HG03439 (cell line): Measurements from ENCODE around the gene CLDN6.

ENCODE experiments used
- ATAC-seq: cut with Tn5 transposase; IDR thresholded peaks from one replicate; pipeline ENCODE4 v1.9.1; 2021; ENCODE audit warnings: mild to moderate bottlenecking, moderate library complexity; ENCODE audit not compliant: unreplicated experiment

Gene CLDN6

DNA sequence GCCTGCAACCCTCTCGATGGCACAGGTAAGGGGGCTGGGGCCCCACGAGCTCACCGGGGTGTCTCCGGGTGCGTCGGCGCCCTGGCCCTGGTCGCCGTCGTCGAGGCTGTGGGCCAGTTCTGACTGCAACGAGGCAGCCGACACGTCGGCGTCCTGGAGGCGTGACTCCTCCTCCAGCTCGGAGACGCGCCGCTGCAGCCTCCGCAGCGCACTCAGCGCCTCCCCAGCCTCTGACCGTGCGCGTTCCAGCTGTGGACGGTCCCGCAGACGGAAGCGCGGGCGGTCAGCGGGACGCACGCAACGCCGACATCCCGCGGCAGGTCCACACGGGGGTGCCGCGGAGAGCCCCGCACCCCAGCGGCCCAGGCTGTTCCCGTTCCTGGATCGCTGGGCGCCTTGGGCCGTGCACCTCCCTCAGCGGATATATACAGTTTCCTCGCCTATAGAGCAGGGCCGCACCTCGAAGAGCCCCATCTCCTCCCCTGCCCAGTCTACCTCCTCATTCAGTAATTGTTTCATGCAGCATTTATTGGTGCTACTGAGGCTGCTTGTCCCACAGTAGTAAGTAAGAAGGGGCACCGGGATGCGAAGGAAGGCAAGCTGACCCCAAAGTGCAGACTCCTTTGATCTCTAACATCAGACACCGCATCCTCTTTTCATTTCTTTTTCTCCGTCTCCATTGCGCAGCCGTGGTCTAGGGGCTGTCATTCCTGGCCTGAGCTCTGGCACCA, 11.7 kb upstream of the CLDN6 start:
- ATAC-seq: no peak

DNA sequence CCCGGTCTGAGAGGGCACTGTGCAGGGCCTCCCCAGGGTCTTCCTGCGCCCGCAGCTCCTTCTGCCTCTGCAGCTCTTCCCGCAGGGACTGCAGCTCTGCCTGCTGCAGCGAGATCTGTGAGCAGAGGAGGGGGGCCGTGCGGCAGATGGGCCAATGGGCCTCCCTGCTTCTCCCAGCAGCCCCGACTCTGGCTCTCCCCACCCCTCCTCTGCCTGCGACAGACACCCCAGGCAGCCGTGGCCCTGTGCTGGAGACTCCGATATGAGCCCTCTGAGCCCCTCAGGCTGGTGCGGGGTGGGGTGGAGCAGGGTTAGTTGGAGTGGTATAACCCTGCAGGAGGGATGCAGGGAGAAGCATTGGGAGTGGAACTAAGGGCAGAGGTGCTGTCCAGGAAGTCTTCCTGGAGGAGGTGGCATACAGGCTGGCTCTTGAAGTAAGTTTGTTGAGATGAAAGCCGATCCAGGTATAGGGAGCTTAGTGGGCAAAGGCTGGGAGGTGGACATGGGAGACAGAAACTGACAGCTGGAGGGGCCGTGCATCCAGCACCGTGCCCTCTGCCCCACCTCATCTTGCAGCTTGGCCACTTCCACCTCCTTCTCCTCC, 10.8 kb upstream of the CLDN6 start:
- no peak for ATAC-seq

DNA sequence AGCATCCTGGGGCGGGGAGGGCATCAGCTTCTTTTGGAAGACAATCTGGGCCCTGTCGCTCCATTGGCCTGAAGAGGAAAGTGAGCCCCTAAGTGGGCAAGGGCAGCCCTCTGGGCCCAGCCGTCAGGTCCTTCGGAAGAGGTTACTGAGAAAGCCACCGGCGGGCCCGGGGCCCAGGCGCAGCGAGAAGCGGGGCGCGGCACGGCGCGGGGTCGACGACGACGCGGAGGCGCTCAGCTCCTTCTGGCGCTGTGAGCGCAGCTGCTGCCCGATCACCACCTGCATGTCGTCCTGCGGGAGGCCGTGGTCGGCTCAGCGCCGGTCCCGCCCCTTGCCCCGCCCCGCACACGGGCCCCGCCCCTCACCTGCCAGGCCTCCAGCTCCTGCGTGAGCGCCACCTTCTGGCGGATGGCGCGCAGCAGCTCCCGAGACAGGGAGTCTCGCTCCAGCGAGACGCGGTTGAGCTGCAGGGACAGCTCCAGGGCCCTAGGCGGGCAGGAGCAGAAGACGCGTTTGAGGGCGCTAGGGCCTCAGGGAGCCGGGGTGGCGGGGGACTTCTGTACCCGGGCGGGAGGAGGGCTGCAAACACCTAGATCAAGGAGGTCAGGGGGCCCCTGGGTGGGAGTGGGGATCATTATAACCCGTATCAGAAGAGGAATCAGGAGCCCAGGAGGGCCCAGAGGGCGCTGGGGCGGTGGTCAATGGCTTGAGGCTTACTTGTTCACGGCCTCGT, 10.2 kb upstream of the CLDN6 start:
- peak; percentile 27 for ATAC-seq

DNA sequence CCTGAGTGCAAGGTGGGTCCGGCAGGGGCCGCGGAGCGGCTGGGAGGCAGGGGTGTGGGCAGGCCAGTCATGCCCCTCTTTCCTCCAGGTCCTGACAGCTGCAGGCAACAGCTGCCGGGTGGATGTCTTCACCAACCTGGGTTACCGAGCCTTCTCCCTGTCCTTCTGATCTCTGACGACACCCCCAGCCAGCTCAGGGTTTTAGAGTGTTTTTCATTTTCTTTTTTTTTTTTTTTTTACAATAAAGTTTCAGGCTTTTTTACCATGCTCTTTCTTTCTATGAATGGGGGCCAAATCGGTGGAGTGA, 9.5 kb upstream of the CLDN6 start:
- ATAC-seq: no peak

DNA sequence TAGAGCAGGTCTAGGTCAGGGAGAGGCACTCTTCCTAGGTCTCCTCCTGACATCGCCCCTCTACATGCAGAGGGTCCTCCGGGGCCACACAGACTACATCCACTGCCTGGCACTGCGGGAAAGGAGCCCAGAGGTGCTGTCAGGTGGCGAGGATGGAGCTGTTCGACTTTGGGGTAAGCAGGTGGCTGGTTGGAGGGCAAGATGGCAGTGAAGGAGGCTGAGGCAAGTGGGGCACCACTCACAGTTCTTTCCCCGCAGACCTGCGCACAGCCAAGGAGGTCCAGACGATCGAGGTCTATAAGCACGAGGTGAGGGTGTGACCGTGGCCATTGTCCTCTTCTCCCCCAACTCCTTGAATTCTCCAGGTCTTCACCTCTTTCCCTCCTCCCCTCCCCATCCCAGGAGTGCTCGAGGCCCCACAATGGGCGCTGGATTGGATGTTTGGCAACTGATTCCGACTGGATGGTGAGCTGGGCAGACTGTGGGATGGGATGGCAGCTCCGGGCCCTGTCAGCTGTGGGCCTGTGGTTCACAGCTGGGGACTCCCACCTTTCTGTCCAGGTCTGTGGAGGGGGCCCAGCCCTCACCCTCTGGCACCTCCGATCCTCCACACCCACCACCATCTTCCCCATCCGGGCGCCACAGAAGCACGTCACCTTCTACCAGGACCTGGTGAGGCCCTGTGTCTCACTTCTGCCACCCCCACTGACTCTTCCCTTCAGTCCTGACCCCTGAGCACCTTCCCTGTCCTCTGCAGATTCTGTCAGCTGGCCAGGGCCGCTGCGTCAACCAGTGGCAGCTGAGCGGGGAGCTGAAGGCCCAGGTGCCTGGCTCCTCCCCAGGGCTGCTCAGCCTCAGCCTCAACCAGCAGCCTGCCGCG, 8.9 kb upstream of the CLDN6 start:
- ATAC-seq: no peak

DNA sequence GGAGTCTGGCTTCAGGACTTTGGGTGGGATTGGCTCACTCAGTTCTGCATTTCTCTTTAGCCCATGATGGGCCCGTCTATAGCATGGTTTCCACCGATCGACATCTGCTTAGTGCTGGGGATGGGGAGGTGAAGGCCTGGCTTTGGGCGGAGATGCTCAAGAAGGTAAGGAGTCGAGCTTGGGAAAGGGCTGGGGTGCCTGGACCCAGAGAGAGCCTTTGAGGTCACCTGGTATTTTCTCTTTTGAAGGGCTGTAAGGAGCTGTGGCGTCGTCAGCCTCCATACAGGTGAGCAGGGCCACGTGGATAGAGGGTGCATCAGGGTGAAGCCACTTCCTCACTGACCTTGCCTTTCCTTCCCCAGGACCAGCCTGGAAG, 8.0 kb upstream of the CLDN6 start:
- ATAC-seq: no peak

DNA sequence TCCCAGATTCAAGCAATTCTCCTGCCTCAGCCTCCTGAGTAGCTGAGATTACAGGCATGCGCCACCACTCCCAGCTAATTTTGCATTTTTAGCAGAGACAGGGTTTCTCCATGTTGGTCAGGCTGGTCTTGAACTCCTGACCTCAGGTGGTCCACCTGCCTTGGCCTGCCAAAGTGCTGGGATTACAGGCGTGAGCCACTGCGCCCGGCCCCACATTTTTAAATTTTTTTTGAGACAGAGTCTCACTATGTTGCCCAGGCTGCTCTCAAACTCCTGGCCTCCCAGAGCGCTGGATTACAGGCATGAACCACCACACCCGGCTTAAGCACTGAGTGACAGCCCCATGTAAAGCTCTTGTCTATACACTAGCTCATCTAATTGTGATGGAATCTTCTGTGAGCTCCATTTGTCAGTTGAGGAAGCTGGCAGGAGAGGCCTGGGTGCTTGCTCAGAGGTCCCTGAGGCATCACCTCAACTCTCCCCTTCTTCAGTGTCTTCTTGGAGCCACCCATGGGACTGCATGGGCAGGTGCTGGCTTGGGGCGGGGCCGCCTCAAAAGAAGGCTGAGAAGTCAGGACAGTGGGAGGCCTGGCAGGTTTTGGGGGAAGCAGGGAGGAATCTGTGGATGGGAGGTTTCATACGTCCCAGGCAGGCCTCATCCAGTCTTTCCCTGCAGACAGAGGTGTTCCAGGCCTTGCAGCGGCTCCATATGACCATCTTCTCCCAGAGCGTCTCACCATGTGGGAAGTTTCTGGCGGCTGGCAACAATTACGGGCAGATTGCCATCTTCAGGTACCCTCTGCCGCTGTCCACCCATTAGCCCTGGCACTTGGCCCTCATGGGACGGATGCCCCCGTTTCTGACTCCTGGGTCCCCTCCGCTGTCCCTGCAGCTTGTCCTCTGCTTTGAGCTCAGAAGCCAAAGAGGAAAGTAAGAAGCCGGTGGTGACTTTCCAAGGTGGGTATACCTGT, 7.3 kb upstream of the CLDN6 start:
- ATAC-seq: no peak

DNA sequence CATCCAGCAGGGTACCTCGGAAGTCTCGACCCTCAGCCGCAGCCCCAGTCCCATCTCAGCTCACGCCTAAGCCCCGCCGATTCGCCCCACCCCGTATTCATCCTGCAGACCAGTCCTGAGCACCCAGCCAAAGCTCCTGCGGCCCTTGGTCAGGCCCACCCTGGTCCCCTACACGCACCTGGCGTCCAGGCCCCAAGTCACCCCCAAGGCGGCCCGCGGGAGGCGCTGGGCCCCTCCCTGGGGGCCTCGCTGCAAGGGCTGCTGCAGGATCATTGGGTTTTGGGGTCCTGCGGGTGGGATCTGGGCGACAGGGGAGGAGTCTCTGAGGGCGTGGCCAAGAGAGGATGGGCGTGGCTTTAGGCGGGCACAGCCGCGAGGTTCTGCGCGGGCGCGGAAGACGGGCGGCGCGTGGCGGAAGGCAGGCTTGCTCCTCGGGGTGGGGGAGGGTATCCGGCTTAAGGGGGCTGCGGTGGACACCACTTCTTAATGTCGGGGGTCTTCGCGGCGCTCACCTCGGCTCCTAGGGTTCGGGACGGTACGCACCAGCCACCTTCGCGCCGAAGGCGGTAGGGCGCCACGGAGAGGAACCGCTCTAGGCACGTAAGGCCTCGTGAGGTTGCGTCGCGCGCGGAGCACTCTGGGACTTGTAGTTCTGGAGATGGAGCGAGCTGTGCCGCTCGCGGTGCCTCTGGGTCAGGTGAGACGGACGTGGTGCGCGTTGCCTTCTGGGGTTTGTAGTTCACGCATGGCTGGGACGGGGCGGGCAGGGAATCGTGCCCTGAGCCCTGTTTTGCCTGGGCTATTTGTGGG, 5.9 kb upstream of the CLDN6 start, which contains the start of the genes HCFC1R1 and THOC6:
TSS of gene HCFC1R1 (minus strand) at position 274 of the 810 bp plus-strand sequence. CDS start at position 273, 1 bp downstream.
TSS of gene THOC6 (plus strand) at position 367 of the 810 bp plus-strand sequence. CDS start at position 659, 292 bp downstream.
- peak; percentile 73 for ATAC-seq

DNA sequence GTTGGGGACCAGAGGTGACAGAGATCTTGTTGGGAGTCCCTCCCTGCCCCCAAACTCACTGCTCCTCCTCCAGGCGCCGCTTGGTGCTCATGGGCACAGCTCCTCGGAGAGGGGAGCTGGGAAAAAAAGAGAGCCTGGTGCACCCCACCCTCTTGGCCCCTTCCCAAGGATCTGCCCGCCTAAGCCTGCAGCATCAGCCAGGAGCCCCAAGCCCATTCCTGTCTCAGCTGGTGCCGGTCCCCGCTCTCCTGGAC, 5.4 kb upstream of the CLDN6 start:
- ATAC-seq: no peak

DNA sequence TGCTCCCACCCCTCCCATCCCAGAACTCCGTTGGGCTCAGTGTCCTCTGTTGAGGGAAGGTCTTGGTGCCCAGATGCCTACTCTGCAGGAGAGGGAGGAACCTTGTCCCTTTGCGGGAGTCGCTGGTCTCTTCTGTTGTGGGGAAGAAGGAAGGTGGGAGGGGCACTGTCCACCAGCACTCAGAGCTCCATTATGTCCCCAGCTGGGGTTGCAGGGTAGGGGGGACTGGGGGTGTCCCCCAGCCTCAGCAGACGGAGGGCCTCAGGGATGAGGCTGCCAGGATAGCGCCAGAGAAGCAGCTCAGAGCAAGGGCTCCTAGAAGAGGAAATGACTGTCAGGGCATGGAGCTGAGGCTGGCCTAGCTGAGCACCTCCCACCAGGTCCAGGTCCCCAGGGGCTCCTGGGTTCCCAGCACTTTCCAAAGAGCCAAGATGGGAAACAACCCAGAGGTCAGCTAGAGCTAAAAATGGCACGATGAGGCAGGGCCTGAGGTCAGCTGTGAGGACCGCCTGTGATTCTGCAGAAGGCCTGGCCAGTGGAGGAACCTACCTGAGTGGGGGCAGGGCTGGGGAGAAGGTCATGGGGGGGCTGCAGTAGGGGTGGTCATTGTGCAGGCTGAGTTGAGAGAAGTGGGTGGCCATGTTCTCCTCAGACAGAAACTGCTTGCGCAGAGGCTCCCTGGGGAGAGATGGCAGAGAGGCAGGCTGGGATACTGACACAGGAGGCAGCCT, 4.9 kb upstream of the CLDN6 start:
- ATAC-seq: no peak

DNA sequence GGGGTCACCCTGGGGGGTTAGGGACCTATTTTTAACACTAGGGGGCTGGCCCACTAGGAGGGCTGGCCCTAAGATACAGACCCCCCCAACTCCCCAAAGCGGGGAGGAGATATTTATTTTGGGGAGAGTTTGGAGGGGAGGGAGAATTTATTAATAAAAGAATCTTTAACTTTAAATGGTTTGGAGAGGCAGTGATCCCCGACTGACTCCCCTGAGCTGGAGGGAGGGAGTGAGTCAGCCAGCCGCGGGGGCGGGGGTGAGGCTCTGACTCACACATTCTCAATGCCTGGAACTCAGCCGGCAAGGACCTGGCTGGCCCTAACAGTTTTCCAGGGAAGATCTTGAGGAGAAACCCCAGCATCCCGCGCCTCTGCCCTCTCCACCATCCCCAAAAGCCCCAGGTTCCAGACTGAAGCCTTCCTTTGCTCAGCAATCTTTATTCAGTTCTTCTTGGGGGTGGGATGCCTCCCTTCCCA, 4.3 kb upstream of the CLDN6 start:
- no peak for ATAC-seq

DNA sequence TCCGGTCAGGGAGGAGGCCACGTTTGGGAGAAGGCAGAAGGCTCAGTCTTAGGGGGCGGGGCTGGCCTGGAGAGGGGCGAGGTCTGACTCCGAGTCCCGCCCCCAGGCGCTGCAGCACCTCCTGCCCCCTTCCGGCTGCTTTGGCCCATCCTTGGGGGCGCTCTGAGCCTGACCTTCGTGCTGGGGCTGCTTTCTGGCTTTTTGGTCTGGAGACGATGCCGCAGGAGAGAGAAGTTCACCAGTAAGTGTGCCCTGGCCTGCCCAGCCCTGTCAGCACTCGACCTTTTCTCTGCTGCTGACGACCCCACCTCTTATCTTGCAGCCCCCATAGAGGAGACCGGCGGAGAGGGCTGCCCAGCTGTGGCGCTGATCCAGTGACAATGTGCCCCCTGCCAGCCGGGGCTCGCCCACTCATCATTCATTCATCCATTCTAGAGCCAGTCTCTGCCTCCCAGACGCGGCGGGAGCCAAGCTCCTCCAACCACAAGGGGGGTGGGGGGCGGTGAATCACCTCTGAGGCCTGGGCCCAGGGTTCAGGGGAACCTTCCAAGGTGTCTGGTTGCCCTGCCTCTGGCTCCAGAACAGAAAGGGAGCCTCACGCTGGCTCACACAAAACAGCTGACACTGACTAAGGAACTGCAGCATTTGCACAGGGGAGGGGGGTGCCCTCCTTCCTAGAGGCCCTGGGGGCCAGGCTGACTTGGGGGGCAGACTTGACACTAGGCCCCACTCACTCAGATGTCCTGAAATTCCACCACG, 3.6 kb upstream of the CLDN6 start:
- no peak for ATAC-seq

DNA sequence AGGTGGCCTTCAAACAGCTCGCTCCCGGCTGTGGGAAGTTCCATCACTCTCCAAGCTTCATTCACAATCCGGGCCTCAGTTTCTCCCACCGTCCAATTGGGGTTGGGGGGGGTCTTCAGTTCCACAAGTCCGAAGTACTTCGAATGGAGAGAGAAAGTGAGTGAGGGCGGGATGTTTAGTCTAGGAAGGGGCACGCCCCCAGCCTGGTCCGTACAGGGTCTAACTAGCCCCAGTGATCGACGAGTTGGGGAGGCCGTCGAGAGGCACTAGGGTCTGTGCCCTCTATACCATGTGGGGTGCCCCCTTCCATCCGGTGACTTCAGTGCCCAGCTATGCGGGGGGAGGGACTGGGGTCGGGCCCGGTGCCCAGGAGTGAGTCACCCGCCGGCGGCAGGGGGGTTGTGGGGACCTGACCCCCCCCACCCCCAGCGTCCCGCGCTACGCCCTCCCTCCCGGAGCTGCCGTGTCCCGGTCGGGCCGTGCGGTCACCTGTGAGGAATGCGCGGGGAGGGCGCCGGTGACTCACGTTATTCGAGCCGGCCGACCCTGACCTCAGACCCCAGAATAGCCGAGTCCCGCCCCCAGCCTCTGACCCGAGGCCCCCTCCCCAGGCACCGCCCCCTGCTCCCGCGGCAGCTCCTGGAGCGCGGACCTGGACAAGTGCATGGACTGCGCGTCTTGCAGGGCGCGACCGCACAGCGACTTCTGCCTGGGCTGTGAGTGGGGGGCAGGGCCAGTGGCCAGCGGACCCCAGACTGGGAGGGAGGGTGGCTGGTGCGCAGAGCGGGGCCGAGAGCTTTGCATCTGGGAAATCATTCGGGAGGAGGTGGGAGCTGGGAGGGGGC, 2.8 kb upstream of the CLDN6 start:
- ATAC-seq: no peak

DNA sequence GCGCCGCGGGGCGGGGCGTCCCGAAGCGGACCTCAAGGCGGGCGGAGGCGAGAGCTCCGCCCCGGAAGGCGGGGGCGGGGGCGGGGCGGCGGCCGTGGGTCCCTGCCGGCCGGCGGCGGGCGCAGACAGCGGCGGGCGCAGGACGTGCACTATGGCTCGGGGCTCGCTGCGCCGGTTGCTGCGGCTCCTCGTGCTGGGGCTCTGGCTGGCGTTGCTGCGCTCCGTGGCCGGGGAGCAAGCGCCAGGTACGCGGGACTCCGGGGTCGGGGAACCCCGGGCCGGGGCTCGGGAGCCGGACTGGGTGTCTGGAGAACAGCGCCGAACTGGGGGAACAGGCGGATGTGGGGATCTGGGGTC, 2.2 kb upstream of the CLDN6 start, which contains the start of gene TNFRSF12A:
TSS of gene TNFRSF12A (plus strand) at position 122 of the 357 bp plus-strand sequence. CDS start at position 152, 30 bp downstream.
- ATAC-seq: no peak

DNA sequence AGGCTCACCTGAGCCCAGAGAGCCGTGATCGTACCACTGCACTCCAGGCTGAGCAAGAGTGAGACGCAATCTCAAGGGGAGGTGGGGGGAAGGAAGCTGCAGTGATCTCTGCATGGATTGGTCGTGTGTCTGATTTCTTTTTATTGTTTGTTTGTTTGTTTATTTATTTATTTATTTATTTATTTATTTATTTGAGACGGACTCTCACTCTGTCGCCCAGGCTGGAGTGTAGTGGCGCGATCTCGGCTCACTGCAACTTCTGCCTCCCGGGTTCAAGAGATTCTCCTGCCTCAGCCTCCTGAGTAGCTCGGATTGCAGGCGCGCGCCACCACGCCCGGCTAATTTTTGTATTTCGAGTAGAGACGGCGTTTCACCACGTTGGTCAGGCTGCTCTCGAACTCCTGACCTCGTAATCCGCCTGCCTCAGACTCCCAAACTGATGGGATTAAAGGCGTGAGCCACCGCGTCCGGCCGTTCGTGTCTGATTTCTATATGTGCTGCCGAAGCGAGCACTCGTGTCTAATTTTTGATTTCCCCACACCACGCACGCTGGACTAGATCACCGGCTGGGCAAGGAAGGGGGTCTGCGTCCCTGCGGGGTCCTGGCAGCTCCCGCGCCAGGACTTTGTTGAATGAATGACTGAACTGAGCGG, 1.7 kb upstream of the CLDN6 start:
- ATAC-seq: no peak

DNA sequence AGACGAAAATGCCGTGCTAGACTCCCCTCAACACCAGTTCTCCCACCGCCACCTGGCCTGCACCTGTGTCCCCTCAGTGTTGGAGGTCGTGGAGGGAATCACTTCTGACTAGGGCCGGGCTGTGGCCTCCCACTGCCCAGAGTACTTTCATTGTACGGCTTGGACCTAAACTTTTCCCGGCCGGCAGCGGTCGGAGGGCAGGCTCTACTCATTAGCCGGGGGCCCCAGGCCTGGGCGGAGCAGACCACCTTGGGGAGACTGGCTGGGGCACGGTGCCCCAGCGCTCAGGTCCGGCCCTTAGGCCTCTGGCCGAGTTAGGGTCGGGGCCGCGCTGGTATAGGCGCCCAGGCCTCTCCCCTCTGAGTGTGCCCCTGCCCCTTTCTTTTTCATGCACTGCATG, 639 bp downstream of the CLDN6 start:
- ATAC-seq: no peak
